Measurements from ENCODE around the gene SPTBN1. TPM values are rescaled to one million over a fixed set of nuclear protein-coding genes. Genes with fewer than 3 reads are reported as not detected.

SPTBN1 gene
- total RNA-seq, 4 donors from 2014 or later: 132 to 239 (median 195) TPM

DNA sequence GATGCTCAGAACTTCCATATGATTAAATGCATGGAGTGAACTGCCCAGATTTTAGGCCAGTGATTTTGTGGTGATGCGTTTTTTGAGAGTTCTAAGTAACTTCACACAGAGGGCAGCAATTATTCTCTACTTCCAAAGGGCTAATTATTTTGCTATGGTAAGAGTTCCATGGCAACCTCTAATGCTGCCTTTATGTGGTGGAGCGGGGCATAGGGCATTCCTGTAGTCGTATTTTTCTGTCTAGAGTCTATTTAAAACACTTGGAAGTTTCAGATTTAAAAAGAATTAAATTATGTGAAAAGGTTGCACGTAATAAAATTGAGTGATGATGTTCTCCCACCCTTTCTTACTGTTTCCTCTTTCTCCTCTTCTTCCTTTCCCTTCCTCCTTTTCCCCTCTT is 203.4 kb downstream of the SPTBN1 start:
- no peak for DNase-seq (ENCODE audit: low spot score in 2 of 2)
- 77 to 79% methylated on average over 4 of the region's 4 CpGs for WGBS, 2 donors
- H3K4me3 ChIP-seq (ENCODE audit: low read depth, poor library complexity, severe bottlenecking): no peak overlapping the region
- TF ChIP-seq, protein P1, sequence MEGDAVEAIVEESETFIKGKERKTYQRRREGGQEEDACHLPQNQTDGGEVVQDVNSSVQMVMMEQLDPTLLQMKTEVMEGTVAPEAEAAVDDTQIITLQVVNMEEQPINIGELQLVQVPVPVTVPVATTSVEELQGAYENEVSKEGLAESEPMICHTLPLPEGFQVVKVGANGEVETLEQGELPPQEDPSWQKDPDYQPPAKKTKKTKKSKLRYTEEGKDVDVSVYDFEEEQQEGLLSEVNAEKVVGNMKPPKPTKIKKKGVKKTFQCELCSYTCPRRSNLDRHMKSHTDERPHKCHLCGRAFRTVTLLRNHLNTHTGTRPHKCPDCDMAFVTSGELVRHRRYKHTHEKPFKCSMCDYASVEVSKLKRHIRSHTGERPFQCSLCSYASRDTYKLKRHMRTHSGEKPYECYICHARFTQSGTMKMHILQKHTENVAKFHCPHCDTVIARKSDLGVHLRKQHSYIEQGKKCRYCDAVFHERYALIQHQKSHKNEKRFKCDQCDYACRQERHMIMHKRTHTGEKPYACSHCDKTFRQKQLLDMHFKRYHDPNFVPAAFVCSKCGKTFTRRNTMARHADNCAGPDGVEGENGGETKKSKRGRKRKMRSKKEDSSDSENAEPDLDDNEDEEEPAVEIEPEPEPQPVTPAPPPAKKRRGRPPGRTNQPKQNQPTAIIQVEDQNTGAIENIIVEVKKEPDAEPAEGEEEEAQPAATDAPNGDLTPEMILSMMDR (IDR thresholded peaks at IDR 0.05): no peak
- no peak for TF ChIP-seq POLR2A (IDR thresholded peaks at IDR 0.05)
- intact Hi-C loops (cut with DNase I; ENCODE audit: low total_unique reads): no loop called here

DNA sequence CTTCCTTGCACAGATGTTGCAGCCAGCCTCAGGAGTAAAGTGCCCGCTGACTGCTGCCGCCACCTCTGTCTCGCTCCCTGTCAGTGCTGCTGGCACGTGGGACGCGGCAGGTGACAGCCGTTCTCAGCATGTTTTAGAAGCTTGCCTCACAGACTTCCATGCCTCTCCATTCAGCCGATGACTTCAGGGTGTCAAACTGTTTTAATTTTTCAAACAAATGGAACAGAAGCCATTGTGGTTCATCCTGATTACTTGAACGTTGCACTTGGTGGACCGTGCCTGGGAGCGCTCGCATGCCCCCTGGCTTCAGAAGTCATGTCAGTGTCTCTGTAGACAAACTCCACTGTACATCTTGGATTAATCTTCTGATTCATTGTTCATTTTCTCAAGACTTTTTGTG is 204.6 kb downstream of the SPTBN1 start:
- intact Hi-C loops (cut with DNase I; ENCODE audit: low total_unique reads): loop anchor here (10.0 kb wide), 1 partner anchor 514 kb away; no protein-coding TSS in a partner anchor
- H3K4me3 ChIP-seq (ENCODE audit: low read depth, poor library complexity, severe bottlenecking): no peak overlapping the region
- DNase-seq (ENCODE audit: low spot score in 2 of 2): no peak
- WGBS, 2 donors: 77 to 80% methylated on average over 12 of the region's 12 CpGs
- TF ChIP-seq, protein P1 (IDR thresholded peaks at IDR 0.05): no peak
- TF ChIP-seq POLR2A (IDR thresholded peaks at IDR 0.05): no peak

DNA sequence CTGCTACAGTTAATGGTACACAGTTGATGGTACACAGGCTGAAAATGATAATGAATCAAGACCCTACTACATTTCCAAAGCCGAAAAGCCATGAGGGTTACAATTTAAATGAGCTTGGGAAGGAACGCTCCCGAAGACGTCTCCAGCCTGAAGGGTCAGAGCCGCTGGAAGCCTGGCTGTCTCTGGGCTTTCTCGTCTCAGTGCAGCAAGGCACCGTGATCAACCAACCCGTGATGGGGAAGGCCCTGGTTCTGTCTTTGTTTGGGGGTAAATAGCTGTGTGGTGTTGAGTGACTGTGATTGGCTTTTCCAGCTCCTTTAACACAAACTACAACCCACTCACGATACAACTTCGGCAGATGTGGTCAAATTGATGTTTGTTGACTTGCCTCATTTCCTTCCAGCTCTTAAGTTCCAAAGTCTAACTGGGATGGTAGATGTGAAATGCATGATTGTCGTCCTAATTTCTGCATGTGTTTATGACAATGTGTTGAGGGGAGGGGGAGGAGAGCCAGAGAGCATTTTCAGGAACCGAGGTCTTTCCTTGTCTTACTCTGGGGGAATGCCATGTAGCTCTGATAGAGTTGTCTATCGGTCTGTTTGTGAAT is 207.4 kb downstream of the SPTBN1 start:
- DNase-seq (ENCODE audit: low spot score in 2 of 2): no peak
- no peak overlapping the region for H3K4me3 ChIP-seq (ENCODE audit: low read depth, poor library complexity, severe bottlenecking)
- TF ChIP-seq, protein P1 (IDR thresholded peaks at IDR 0.05): no peak
- TF ChIP-seq POLR2A (IDR thresholded peaks at IDR 0.05): no peak
- WGBS, 2 donors: 91 to 92% methylated on average over 13 of the region's 13 CpGs
- intact Hi-C loops (cut with DNase I; ENCODE audit: low total_unique reads): loop anchor here (10.0 kb wide), 1 partner anchor 511 kb away; no protein-coding TSS in a partner anchor

DNA sequence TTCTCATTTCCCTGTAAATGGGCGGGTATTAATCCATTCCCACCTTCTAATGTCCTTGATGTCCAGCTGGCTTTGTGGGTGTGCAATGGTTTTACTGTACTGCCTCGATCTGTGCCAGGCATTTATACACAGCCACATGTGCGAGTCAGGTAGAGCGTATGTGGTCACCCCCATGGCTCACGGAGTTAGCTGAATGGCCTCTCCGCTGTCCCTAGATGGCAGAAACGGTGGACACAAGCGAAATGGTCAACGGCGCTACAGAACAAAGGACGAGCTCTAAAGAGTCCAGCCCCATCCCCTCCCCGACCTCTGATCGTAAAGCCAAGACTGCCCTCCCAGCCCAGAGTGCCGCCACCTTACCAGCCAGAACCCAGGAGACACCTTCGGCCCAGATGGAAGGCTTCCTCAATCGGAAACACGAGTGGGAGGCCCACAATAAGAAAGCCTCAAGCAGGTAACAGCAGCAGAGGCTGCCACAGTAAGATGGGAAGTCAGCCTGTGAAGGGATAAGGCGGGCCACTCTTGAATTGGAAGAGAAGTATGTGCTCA is 208.2 kb downstream of the SPTBN1 start:
- DNase-seq (ENCODE audit: low spot score in 2 of 2): no peak
- TF ChIP-seq, protein P1 (IDR thresholded peaks at IDR 0.05): no peak
- TF ChIP-seq POLR2A (IDR thresholded peaks at IDR 0.05): no peak
- 95 to 96% methylated on average over 18 of the region's 18 CpGs for WGBS, 2 donors

DNA sequence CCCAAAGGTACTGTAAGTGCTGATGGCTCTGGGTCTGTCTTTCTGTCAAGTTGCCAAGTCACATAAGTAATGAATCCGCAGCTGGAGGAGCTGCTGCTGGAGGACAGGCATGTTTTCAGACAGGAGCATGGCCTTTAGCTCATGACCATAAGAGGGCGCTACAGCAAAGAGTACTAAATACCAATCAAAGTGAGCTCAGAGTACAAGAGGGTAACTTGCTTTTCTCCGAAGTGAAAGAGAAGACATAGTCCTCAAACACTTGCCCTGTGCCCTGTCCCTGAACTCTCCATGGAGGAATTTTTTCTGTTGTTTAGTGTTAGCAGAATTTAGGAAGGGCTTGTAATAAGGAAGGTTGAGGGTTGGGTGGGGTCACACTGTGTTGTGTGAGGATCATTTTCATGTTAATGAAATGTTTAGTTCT is 209.3 kb downstream of the SPTBN1 start:
- H3K4me3 ChIP-seq (ENCODE audit: low read depth, poor library complexity, severe bottlenecking): no peak overlapping the region
- intact Hi-C loops (cut with DNase I; ENCODE audit: low total_unique reads): loop anchor here (10.0 kb wide), 1 partner anchor 509 kb away; no protein-coding TSS in a partner anchor
- WGBS, 2 donors: 39 to 50% methylated on average over 3 of the region's 3 CpGs
- TF ChIP-seq, protein P1 (IDR thresholded peaks at IDR 0.05): no peak
- no peak for TF ChIP-seq POLR2A (IDR thresholded peaks at IDR 0.05)
- no peak for DNase-seq (ENCODE audit: low spot score in 2 of 2)

More for the DNA sequence above, 208.2 kb downstream of the SPTBN1 start:
- no peak overlapping the region for H3K4me3 ChIP-seq (ENCODE audit: low read depth, poor library complexity, severe bottlenecking)
- intact Hi-C loops (cut with DNase I; ENCODE audit: low total_unique reads): loop anchor here (10.0 kb wide), 1 partner anchor 510 kb away; no protein-coding TSS in a partner anchor
